CD1c-positive myeloid dendritic cell (primary cell): ENCODE data around the gene HIPK2.
"Not testable (repeated sequence)": the region's sequence is repeated elsewhere in the genome, so short reads cannot be mapped to it uniquely, and the experiment has no call there.

Source experiments
- DNase-seq: peaks from one replicate; pipeline ENCODE4 v3.0.0-alpha.2; 2016; ENCODE audit errors: extremely low spot score

Gene HIPK2

GRCh38 chr7:139673762-139674161, 104.0 kb downstream of the HIPK2 start:
- DNase-seq: no peak

- no peak for DNase-seq
Observed at GRCh38 chr7:139673230-139673629, 104.6 kb downstream of the HIPK2 start.

GRCh38 chr7:139671967-139672366, 105.8 kb downstream of the HIPK2 start:
- no peak for DNase-seq

- not testable (repeated sequence) for DNase-seq
Observed at GRCh38 chr7:139670662-139671061, 107.1 kb downstream of the HIPK2 start.

GRCh38 chr7:139669106-139670061, 108.4 kb downstream of the HIPK2 start:
- DNase-seq: no peak

- DNase-seq: no peak
Observed at GRCh38 chr7:139667377-139667776, 110.4 kb downstream of the HIPK2 start.

GRCh38 chr7:139666501-139666900, 111.3 kb downstream of the HIPK2 start:
- DNase-seq: no peak

- DNase-seq: peak; percentile 40
Observed at GRCh38 chr7:139664434-139664833, 113.4 kb downstream of the HIPK2 start.

- DNase-seq: peak; percentile 45
Observed at GRCh38 chr7:139663608-139664177, 114.1 kb downstream of the HIPK2 start.

GRCh38 chr7:139661903-139662302, 115.9 kb downstream of the HIPK2 start:
- no peak for DNase-seq

GRCh38 chr7:139661043-139661440, 116.8 kb downstream of the HIPK2 start:
- DNase-seq: no peak

GRCh38 chr7:139660317-139661042, 117.3 kb downstream of the HIPK2 start:
- DNase-seq: no peak

GRCh38 chr7:139659922-139660316, 117.9 kb downstream of the HIPK2 start:
- DNase-seq: no peak

GRCh38 chr7:139658908-139659675, 118.7 kb downstream of the HIPK2 start:
- no peak for DNase-seq

GRCh38 chr7:139658296-139658695, 119.5 kb downstream of the HIPK2 start:
- DNase-seq: no peak

GRCh38 chr7:139657725-139658124, 120.1 kb downstream of the HIPK2 start:
- no peak for DNase-seq

GRCh38 chr7:139656387-139656786, 121.4 kb downstream of the HIPK2 start:
- DNase-seq: no peak

- no peak for DNase-seq
Observed at GRCh38 chr7:139655305-139655704, 122.5 kb downstream of the HIPK2 start.

- no peak for DNase-seq
Observed at GRCh38 chr7:139654276-139655181, 123.3 kb downstream of the HIPK2 start.

- DNase-seq: no peak
Observed at GRCh38 chr7:139651914-139652313, 125.9 kb downstream of the HIPK2 start.

GRCh38 chr7:139651308-139651707, 126.5 kb downstream of the HIPK2 start:
- DNase-seq: no peak
